ENCODE measurements around the gene CREB1.

CREB1 gene

DNA sequence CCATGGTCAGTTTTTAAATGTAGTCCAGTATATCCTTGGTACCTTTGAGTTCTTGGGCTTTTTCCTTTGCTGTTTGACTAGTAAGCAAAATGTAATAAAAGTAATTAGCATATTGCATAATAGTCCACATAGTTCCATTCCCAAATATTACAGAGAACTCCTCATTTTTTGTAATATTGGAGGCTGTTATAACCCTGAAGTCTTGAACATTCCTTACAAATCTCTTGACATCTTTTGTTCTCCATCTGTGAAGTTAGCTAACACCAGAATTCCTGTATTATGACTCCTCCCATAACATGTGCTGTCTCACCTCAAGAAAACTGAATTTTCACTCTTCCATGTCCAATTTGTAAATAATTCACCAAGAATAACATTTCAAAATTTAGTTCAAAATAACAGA is 17.1 kb downstream of the CREB1 start:
- DNase-seq: no peak

DNA sequence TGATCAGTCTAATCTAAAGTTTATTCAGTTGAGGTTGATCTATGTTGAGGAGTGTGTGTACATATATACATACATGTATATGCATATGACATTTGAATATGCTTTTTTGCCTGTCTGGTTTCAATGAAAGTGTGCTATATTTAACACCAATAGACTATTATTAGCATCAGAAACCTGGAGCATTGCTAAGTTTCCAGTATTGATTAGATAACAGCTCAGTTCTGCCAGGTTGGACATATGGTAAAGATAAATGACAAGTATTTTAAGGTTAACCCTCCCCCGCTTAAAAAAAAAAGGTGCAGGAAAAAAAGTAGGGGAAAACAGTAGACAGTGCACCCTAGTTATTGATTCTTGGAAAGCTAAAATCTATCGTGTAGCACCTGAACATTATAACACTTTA is 19.4 kb downstream of the CREB1 start:
- no peak for DNase-seq

DNA sequence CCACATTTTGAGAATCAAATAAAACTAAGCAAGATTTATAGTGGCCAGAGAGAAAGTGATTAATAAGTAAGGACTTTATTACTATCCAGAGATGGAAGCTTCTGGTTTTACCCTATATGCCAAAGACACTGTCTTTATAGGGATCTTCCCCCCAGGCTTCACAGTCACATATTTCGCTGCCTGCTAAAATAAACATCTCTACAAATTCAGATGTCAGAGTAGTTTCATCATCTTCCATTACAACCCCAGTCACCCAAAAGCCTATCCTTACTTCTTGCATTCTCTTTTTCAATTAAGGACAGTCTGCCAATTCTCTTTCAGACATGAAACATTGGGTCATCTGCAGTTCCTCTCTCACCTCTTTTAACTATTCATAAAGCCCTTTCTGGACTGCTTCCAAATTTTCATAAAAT is 28.3 kb downstream of the CREB1 start:
- DNase-seq: no peak

DNA sequence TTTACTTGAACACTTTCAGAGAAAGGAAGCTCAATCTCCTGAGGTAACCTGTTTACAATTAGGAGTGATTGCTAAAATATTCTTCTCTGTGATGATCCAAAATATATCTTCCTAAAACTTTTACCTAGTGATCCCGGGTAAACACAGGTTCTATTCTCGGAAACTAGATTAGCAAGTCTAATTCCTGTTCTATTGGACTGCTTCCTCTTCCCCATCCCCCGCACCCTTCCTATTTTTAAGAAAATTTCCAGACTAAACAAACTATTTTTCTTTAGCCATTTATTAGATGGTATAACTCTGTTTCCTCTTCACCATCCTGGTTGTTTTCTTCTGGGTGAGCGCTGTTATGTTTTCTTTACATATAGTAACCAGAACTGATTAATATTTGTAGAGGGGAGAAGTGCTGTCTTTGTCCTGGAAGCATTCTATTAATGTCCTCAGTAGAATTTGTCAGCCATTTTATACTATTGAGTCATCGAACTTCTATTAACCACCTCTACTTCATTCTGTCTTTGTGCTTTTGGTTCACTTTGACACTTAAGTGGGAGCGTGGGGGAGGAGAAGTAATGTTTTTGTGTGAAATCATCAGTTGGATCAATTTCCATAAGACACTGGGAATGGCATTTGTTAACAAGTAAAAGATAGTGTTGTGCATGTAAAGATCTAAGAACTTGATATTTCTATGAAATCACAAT is 31.8 kb downstream of the CREB1 start:
- DNase-seq: no peak

DNA sequence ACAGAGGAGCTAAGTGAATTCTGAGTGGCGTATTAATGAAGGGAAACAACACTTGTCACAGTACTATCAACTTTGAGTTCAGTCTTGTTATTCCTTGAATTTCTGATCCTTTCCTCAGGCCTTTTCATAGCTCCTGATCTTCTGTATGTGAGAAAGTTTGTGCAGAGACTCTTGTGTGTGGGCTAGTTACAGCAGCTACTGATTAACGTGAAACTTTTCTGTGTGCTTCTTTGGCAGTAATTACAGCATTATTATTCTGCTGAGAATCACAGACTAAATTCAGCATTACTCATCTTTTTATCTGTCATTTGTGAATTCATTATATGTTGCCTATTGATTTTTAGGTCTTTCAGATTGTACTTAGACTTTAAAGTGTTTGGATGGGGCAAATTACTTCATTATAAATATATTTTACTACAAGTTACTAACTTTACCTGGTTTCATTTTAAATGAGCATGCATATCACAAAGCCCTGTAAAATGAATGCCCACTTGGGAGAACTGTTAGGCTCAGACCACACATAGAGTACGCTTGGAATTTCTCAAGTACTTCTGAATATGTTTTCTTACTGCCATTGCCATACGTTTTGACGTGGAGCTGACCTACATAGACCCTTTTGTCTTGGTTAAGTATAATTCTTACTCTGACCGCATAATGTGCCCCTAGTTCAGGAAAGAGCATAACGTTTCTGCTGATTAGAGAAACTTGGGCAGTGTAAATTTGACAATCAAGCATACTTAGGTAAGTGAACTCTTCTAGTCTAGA is 36.2 kb downstream of the CREB1 start:
- DNase-seq: no peak

DNA sequence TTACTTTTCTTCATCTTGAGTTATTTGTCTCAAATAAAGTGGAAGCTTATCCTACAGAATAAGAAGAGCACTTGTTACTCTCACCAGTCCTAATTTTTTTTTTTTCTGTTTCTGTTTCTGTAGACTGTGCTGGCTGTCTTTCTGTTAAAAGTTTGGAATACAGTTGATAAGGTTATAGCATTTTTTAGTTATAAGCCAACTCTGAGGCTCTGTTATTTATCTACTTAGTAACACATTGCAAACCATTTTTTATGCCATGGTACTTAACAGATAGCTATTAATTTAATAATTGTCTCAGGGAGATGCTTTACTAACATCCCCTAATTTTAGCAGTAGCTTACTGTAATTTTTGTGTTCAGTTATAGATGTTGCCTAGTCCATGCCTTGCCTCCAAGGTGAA is 37.9 kb downstream of the CREB1 start:
- no peak for DNase-seq

DNA sequence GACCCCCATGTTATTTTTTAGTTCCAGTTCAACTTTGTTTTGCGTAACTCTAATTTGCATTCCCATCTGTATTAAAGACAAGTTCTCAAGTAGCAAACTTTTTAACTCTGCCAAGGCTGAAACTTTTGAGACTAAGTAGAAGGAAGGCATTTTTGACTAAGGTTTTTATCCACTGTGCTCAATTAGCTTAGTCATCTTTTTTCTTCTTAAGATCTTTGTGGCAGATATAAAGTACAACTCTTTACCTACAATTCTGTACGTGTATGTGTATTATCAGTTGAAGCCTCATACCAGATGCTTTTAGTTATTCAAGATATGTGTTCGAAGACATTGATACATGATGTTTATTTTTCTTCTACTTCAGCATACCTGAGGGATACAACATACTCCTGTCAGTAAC is 41.6 kb downstream of the CREB1 start:
- DNase-seq: no peak

DNA sequence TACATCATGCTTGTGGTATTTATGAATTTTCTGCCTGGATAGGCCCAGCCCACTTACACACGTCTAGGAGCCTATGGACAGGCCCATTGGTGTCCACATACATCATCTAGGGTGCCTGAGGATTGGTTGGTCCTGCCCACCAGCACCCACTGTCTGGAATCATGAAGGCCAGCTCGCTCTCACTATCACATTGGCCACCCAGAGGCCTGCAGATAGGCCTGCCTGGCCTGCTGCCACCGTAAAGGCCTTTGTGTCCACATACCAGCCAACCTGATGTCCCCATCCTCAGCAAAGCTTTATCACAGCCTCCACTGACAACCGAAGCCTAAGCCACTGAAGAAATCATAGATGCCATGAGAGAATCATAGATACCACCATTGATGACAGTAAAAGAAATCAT is 55.2 kb downstream of the CREB1 start:
- DNase-seq: no peak

DNA sequence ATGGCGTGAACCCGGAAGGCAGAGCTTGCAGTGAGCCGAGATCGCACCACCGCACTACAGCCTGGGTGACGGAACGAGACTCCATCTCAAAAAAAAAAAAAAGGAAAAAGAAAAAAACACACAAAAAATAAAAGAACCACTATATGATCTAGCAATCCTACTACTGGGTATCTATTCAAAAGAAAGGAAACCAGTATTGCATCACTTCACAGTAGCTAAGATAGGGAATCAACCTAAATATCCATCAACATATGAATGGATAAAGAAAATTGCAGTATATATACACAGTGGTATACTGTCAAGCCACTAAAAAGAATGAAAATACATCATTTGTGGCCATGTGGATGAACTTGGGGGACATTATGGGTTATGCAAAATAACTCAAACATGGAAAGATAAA is 57.5 kb downstream of the CREB1 start:
- no peak for DNase-seq

DNA sequence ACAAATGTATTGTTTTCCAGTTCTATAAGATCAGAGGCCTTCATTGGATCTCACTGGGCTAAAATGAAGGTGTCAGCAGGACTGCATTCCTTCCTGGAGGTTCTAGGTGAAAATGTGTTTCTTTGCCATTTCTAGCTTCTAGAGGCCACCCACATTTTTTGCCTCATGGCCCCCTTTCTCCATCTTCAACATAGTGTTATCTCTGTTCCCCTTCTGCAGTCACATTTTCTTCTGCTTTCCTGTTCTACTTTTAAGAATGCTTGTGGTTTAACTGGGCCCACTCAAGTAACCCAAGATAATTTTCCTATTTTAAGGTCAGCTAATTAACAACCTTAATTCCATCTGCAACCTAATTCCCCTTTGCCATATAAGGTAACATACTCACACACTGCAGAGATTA is 59.4 kb downstream of the CREB1 start:
- DNase-seq: no peak

DNA sequence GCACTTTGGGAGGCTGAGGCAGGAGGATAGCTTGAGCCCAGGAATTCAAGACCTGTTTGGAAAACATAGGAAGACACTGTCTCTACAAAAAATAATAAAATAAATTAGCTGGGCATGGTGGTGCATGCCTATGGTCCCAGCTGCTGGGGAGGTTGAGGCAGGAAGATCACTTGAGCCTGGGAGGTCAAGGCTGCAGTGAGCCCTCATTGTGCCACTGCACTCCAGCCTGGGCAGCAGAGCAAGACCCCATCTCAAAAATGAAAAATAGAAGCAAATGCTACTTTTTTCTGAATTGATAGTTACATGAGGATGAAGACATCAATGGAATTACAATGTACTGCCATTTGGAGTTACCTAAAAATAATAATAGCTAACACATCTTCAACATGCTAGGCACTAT is 63.5 kb downstream of the CREB1 start:
- no peak for DNase-seq

DNA sequence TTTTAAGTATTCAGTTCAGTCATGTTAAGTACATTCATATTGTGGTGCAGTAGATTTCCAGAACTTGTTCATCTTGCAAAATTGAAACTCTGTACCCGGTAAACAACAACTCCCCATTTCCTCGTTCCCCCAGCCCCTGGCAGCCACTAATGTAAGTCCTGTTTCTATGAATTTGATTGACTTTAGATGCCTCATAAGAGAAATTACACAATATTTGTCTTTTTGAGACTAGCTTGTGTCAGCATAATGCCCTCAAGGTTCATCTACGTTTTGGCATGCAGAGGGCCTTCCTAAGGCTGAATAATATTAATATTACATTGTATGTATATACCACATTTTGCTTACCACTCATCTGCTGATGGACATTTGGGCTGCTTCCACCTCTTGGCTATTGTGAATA is 64.5 kb downstream of the CREB1 start:
- no peak for DNase-seq

DNA sequence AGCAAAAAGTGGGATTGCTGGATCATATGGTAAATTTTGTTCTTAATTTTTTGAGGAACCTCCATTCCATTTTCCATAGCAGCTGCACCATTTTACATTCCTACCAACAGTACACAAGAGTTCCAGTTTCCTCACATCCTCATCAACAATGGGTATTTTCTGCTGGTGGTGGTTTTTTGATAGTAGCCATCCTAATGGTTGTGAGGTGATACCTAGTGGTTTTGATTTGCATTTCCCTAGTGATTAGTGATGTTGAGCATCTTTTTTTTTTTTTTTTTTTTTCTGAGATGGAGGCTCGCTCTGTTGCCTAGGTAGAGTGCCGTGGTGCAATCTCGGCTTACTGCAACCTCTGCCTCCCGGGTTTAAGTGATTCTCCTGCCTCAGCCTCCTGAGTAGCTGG is 65.0 kb downstream of the CREB1 start:
- DNase-seq: no peak

DNA sequence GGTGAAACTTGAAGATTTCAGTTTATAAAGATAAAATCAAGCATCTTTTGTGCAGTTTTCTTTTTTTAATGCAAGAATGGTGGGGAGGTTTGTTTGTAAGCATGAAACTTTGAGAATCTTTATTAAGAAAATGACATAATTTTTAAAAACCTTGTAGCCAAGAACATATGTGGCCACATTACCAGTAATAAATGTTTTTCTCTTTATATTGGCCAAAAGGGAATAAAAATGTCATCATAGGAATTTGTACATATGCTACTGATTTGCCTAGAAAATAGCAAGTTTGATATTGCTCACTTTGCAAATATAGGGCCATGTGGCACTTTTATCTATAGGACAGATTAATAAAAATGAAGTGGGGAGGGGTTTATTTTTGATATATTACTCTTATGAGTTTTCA is 69.9 kb downstream of the CREB1 start:
- DNase-seq: no peak

DNA sequence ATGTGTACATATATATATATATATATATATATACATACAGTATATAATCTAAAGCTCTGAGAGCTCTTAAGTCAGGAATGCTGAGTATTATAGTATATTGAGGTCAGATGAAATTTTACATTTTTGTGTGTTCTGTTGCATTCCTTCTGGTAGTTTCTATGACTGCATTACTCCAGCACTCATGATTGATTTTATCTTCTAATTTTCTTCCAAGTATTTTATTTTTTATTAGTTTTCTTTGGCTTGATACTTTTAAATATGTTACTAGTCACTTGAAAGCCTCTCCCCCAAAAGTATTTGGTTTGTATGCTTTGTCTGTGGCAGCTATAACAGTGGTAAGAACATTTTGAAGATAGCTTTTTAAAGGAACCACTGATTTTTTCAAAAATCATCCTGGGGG is 70.5 kb downstream of the CREB1 start:
- DNase-seq: no peak

DNA sequence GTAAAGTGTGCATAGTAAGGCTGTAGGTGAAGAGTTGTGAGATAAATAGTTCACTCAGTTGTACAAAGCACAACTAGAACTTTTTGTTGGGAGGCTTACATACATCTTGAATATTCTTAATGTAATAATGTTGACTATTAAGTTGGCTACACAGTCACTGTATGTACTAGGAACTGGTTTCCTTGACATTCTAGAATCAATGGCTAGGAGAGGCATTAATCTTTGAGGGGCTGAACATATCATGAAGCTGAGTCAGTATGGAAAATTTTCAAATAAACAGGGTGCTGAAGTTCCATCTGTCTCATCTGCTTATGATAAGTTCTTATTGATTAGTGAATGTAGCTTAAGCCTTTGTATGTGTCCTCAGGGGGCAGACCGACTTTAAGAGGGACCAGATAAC is 72.0 kb downstream of the CREB1 start:
- DNase-seq: no peak

DNA sequence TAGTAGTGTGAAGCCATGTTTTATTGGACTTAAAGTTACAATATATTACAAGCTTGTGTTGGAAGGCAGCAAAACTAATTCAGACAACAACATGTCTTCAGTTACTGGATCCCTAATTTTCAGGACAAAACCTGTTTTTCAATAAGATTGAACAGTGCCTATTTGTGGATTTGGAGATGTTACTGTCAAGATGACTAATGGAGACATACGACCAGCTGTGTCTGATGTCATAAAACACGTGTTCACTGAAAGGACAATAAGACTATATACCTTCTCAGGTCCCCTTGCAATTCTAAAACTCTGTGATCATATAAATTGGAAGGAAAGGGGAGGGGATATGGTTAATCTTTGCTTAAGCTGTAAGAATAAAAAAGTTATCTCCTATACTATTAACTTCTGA is 73.7 kb downstream of the CREB1 start:
- no peak for DNase-seq

DNA sequence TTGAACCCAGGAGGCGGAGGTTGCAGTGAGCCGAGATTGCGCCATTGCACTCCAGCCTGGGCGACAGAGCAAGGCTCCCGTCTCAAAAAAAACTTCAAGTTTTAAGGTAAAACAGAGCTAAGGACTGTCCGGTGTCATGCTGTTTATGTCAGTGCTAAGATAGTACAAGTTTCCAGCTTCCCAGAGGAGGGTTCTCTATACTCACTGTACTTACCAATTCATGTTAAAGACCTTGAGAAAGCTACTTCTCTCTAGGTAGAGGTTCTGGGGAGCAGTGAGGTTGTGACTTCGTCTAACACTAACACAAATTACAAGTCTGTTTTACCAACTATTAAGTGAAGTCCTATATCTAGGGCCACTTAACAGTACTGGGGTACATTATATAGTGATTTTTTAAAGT is 76.6 kb downstream of the CREB1 start:
- no peak for DNase-seq

DNA sequence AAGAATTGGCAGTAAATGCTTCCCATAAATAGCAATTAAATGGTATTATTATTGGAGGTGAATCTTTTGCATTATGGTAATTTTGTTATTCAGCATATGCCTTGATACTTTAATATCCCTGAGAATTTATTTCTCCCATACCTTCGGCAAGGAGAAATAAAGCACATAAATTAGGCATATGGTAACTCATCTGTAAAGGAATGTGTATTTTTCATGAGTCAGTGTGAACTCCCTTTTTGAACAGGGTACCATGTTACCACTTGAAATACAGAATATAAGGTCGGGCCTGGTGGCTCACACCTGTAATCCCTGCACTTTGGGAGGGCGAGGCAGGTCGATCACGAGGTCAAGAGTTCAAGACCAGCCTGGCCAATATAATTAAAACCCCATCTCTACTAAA is 77.1 kb downstream of the CREB1 start:
- no peak for DNase-seq

DNA sequence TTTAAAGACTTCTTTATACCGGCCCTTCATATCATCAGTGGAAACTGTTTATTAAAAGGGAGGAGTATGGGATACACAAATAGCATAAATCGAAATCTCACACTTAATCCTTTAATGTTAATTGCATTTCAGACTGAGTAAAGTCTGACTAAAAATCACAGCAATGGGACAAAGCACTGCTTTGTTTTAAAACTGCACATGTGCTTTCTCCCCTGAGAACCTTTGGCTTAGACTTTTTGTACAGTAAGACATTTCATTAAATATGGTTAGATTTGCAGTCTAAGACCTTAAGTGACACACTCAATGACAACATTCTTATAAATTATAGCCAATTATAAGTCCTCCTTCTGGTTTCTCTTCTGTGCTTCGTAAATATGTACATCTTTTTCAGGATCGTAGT is 83.0 kb downstream of the CREB1 start:
- no peak for DNase-seq

DNA sequence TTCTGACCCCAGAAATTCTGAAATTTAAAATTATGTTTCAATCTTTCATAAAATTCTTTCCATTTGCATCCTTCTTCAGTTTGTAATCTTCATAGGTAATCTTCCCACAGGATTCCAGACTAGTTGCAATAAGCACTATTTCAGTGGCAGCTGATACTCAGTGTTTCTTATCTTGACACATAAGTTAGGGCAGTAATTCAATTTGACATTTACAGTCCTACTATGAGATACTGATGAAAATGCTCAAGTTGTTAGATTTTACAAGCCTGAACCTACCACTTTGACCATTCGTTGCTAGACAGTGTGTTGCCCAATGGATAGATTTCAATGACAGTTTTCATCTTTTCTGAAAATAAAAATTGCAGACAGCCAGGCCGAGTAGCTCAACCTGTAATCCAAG is 85.1 kb downstream of the CREB1 start:
- no peak for DNase-seq

DNA sequence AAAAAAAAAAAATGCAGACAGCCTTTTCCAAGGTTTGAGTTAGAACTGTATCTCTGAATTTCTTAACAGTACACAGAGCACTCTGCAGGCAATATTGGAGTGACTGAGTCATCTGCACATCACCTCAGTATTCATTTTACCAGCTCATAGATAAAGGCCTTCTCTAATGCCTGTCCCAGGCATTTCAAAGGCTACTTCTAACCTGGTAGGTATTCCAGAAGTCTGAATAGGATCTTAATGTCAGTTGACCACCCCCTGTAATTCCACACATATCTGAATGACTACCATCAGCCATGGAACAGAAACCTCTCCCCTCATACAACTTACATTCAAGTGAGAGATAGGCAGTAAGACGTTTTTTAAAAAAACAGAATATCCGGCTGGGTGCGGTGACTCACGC is 86.4 kb downstream of the CREB1 start:
- DNase-seq: no peak

DNA sequence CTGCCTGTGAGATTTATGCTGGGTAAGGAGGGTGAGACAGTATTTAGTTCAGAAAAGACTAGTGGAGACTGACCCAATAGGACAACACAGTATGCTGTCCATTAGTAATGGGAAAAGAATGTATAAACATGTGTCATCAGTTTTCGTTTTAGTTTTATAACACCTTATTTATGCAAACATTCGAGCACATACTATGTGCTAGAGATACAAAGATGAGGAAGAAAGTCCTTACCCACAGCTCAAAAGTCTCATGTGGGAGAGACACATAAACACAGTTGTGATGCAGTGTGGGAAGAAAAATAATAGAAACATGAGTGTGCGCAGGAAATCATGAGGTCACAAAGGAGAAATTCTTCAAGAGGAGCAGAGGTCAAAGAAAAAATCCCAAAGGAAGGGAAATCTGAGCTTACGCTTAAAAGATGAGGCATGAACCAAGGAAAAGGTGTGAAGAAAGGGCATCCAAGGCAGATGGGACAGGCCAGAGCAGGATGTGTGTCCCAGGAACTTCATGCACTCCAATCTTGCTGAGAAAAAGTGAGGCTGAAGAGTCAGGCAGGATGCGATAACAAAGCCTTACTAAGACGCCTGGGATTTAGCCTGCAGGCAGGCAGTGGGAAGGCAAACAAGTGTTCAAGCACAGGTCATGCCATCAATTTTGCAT is 87.4 kb downstream of the CREB1 start:
- DNase-seq: no peak

DNA sequence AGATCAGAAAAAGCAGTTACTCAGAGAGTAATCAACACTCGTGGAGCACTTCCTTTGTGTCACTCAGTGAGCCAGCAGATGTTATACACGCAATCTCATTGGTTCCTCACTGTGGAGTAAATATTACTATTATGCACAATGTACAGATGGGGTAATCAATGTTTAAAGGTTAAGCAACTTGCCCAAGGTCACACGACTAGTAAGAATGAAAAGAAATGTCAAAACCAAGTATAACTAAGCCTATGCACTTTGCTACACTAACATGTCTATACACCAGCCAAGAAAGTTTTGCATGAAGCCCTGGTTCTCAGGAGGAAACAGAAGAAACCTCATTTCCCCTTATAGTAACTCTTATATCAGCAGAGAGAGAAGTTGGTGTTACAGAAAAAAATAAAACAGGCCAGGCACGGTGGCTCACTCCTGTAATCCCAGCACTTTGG is 90.0 kb downstream of the CREB1 start:
- DNase-seq: no peak

All from NCI-H1092 (cell line).